Activated naive CD4-positive, alpha-beta T cell treated with anti-CD3 and anti-CD28 coated beads, Interleukin-2, amount 50 U/mL, for 24 hours (primary cell): Measurements from ENCODE around the gene NSD2.
"Not testable (repeated sequence)": the region's sequence is repeated elsewhere in the genome, so short reads cannot be mapped to it uniquely, and the experiment has no call there.

Source experiments
- H3K27ac Mint-ChIP-seq: one replicate; pipeline ENCODE4 v1.8.0; 2021; ENCODE audit warnings: mild to moderate bottlenecking, mixed read lengths
- H3K27me3 Mint-ChIP-seq: one replicate; pipeline ENCODE4 v1.8.0; 2021; ENCODE audit warnings: mixed read lengths
- H3K36me3 Mint-ChIP-seq: one replicate; pipeline ENCODE4 v1.8.0; 2021; ENCODE audit warnings: mixed read lengths
- H3K4me1 Mint-ChIP-seq: one replicate; pipeline ENCODE4 v1.8.0; 2021; ENCODE audit warnings: mixed read lengths
- H3K4me3 Mint-ChIP-seq: one replicate; pipeline ENCODE4 v1.8.0; 2021; ENCODE audit warnings: mild to moderate bottlenecking, mixed read lengths
- H3K9me3 Mint-ChIP-seq: one replicate; pipeline ENCODE4 v1.8.0; 2021; ENCODE audit warnings: mixed read lengths

Gene NSD2

DNA sequence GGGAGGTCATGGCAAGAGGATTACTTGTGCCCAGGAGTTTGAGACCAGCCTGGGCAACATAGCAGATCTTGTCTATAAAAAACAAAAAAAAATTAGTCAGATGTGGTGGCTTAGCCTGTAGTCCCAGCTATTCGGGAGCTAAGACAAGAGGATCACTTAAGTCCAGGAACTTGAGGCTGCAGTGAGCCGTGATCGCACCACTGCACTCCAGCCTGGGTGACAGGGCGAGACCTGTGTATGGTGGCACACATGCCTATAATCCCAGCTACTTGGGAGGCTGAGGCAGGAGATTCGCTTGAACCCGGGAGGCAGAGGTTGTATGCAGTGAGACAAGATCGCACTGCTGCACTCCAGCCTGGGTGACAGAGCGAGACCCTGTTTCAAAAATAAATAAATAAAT lies 35.4 kb upstream of the NSD2 start:
- not testable (repeated sequence) for H3K4me1 Mint-ChIP-seq, H3K9me3 Mint-ChIP-seq, H3K4me3 Mint-ChIP-seq, H3K27me3 Mint-ChIP-seq, H3K27ac Mint-ChIP-seq
- H3K36me3 Mint-ChIP-seq = peaks cover 15% of the 10 kb centered on the region

DNA sequence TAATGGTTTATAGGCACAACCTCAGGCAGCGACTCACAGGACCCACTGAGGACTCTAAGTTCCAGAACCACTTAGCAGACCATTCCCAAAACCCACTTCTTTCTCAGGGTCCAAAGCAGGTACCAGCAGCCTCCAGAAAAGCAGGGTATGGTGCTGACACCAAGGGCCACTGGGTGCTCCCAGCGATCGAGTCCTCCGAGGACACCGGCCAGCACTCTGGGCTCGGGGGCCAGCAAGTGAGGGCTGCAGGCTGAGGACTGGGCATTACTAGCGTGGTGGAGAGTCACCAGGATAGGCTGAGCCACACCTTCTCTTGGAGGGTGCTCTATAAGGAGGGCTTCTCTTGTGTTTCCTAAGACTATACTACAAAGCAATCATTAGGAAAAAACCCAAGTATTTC lies 34.5 kb upstream of the NSD2 start:
- Mint-ChIP-seq H3K4me1 (no peaks in the 10 kb centered on the region), H3K4me3 (no peak overlapping the region), H3K27me3 (no peaks in the 10 kb centered on the region), H3K9me3 (no peaks in the 10 kb centered on the region), H3K36me3 (peaks cover 13% of the 10 kb centered on the region), H3K27ac (no peak overlapping the region)

- Mint-ChIP-seq H3K4me1 (no peaks in the 10 kb centered on the region), H3K9me3 (no peaks in the 10 kb centered on the region), H3K36me3 (peaks cover 12% of the 10 kb centered on the region)
Observed at GRCh38 chr4:1837069-1837468, 34.1 kb upstream of the NSD2 start.

GRCh38 chr4:1839282-1839681 lies 31.9 kb upstream of the NSD2 start:
- Mint-ChIP-seq H3K9me3 (no peaks in the 10 kb centered on the region), H3K36me3 (peaks cover 10% of the 10 kb centered on the region), H3K27ac (no peak overlapping the region), H3K4me3 (no peak overlapping the region), H3K27me3 (no peaks in the 10 kb centered on the region), H3K4me1 (peaks cover 14% of the 10 kb centered on the region)

More at GRCh38 chr4:1837069-1837468, 34.1 kb upstream of the NSD2 start:
- H3K27ac Mint-ChIP-seq = no peak overlapping the region
- H3K4me3 Mint-ChIP-seq = no peak overlapping the region
- H3K27me3 Mint-ChIP-seq = no peaks in the 10 kb centered on the region

GRCh38 chr4:1841201-1841886 lies 29.8 kb upstream of the NSD2 start:
- no peak overlapping the region for H3K4me3 Mint-ChIP-seq
- no peak overlapping the region for H3K27ac Mint-ChIP-seq
- H3K4me1 Mint-ChIP-seq = peaks cover 14% of the 10 kb centered on the region
- no peaks in the 10 kb centered on the region for H3K9me3 Mint-ChIP-seq
- H3K27me3 Mint-ChIP-seq = no peaks in the 10 kb centered on the region
- H3K36me3 Mint-ChIP-seq = peaks cover 6% of the 10 kb centered on the region

DNA sequence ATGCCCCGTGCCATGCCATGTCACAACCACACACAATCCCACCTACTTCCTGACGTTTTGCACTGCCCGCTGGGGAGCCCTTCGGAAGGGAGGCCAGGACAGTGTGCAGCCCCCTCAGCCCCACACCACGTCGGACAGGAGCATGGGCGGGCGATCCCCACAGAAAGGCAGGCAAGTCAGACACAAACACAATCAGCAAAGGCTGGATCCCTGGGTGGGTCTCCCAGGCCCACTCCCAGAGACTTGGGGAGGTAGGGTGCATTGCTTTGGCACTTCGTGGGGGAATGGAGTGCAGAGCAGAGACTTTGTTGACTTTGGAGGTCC lies 29.3 kb upstream of the NSD2 start:
- no peak overlapping the region for H3K27ac Mint-ChIP-seq
- H3K27me3 Mint-ChIP-seq = no peaks in the 10 kb centered on the region
- peaks cover 7% of the 10 kb centered on the region for H3K36me3 Mint-ChIP-seq
- H3K4me1 Mint-ChIP-seq = peaks cover 14% of the 10 kb centered on the region
- H3K4me3 Mint-ChIP-seq = no peak overlapping the region
- no peaks in the 10 kb centered on the region for H3K9me3 Mint-ChIP-seq

DNA sequence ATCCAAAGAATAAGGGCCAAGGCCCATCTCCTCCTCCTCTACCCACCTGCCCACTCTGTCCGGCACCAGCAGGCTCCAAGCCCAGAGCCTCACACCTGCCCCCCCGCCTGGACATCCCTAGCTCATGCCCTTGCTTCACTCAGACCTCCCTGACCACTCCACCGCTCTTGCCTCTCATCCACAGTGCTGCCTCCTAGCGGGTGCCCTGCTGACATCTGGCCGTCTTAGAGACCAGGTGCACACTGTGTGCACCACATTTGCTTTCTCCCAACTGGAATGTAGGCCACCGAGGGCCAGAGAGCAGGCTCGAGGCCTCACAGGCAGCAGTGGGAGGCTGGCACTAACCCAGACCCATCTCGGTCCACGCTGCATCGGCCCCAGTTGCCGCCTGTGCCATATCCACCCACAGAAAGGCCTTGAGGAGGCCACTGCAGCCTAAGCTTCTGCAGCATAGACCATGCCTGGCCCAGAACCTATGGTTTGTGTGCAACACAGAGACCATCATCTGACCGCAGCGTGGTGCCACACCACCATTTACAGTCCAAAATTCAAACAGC lies 28.8 kb upstream of the NSD2 start:
- Mint-ChIP-seq H3K9me3 (no peaks in the 10 kb centered on the region), H3K4me3 (no peak overlapping the region), H3K27me3 (no peaks in the 10 kb centered on the region), H3K4me1 (peaks cover 14% of the 10 kb centered on the region), H3K27ac (no peak overlapping the region), H3K36me3 (peaks cover 9% of the 10 kb centered on the region)

DNA sequence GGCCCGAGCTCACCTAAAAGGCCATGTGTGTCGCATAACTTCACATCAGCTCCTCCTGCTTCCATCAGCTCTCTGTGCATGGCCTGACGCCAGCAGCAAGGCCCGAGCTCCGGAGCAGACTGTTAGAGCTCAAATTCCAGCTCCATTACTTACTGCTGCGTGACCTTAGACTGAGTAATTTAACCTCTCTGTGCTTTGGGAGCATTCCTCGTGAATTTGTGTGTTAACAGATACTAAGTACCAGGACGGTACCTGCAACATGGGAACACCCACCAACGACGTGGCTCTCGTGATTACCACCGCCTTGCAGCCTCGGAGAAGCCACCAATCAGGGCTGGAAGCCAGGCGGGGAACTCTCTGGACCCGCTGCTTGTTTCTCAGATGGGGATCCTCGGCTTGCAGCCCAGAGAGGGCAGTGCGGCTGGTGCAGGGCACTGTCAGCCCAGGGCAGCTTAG lies 28.2 kb upstream of the NSD2 start:
- Mint-ChIP-seq H3K27ac (no peak overlapping the region), H3K27me3 (no peaks in the 10 kb centered on the region), H3K36me3 (peaks cover 9% of the 10 kb centered on the region)

DNA sequence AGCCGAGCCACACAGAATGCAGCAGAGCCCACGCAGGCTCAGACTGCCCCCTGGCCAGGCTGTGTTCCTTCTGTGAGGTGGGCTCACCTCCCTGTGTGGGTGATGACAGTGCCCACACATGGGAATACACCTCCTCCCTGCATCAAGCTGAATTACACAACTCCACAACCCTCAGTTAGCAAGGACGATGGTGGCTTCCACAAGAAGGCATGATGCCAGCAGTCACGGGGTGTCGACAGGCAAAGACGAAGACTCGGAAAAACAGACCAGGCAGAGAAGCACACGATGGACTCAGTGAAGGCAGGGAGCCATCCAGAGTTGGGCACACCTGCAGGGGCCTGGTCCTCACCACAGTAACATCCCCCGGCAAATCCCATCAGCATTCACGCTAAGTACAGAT lies 27.3 kb upstream of the NSD2 start:
- Mint-ChIP-seq H3K9me3 (no peaks in the 10 kb centered on the region), H3K4me1 (peaks cover 14% of the 10 kb centered on the region), H3K27me3 (no peaks in the 10 kb centered on the region), H3K27ac (no peak overlapping the region), H3K4me3 (no peak overlapping the region), H3K36me3 (peaks cover 8% of the 10 kb centered on the region)

More for the DNA sequence above, 28.2 kb upstream of the NSD2 start:
- peaks cover 14% of the 10 kb centered on the region for H3K4me1 Mint-ChIP-seq
- no peaks in the 10 kb centered on the region for H3K9me3 Mint-ChIP-seq
- H3K4me3 Mint-ChIP-seq = no peak overlapping the region

- not testable (repeated sequence) for H3K36me3 Mint-ChIP-seq, H3K9me3 Mint-ChIP-seq, H3K27ac Mint-ChIP-seq, H3K27me3 Mint-ChIP-seq, H3K4me3 Mint-ChIP-seq
- peaks cover 14% of the 10 kb centered on the region for H3K4me1 Mint-ChIP-seq
Observed at GRCh38 chr4:1844618-1845017, 26.6 kb upstream of the NSD2 start.

DNA sequence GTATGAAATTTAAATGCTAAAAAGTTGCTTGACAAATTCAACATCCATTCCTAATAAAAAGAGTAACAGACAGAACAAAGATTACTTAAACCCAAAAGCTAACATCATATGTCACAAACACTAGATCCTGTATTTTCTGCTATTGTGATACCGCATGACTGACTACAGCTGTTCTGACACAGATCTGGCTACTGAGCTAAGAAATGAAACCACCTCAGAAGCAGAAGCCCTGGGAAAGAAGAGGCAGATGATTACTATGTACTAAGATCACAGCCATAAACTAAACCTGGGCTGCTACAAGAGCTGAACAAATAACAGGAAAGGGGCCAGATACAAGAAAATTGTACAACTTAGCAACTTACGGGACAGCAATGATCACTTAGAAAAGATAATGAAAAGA lies 24.6 kb upstream of the NSD2 start:
- H3K4me3 Mint-ChIP-seq = no peak overlapping the region
- no peaks in the 10 kb centered on the region for H3K9me3 Mint-ChIP-seq
- no peak overlapping the region for H3K27ac Mint-ChIP-seq

DNA sequence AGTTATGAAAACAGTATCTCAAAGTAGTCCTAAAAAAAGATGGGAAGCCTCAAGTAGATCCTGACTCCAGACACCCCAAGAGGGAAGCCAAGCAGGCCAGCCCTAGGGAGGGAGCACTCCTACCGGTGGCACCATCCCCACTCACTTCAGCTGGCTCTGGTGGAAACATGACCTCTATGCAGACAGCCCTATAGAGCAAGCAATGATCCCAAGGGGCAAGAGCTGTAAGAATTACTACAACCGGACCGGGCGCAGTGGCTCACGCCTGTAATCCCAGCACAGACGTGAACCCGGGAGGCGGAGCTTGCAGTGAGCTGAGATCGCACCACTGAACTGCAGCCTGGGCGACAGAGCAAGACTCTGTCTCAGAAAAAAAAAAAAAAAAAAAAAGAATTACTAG lies 20.9 kb upstream of the NSD2 start:
- Mint-ChIP-seq H3K27me3 (no peaks in the 10 kb centered on the region), H3K9me3 (no peaks in the 10 kb centered on the region), H3K4me3 (no peak overlapping the region), H3K36me3 (peaks cover 8% of the 10 kb centered on the region), H3K4me1 (peaks cover 37% of the 10 kb centered on the region), H3K27ac (no peak overlapping the region)

More for the DNA sequence above, 24.6 kb upstream of the NSD2 start:
- H3K4me1 Mint-ChIP-seq = peaks cover 26% of the 10 kb centered on the region
- peaks cover 4% of the 10 kb centered on the region for H3K36me3 Mint-ChIP-seq
- no peaks in the 10 kb centered on the region for H3K27me3 Mint-ChIP-seq

DNA sequence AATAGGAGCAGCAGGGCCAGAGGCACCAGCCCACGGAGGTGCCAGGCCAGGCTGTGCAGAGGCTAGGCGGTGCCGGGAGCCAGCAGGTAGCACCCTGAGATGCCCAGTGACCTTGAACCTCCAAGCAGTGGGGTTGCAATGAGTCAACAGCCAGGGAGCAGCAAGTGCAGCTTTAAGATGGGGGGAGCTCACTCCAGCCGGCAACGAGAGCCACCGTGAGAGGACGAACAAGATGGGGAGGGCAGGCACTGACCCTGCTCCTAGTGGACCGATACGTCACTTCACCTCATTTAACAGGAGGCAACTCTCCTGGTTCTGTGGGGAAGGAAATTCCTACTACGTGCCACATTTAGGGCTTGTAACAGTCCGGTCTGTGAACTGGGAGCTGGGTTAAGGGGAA lies 20.0 kb upstream of the NSD2 start:
- H3K27me3 Mint-ChIP-seq = no peaks in the 10 kb centered on the region
- H3K9me3 Mint-ChIP-seq = no peaks in the 10 kb centered on the region
- H3K4me3 Mint-ChIP-seq = no peak overlapping the region
- peaks cover 8% of the 10 kb centered on the region for H3K36me3 Mint-ChIP-seq
- H3K4me1 Mint-ChIP-seq = peaks cover 37% of the 10 kb centered on the region
- H3K27ac Mint-ChIP-seq = no peak overlapping the region

- Mint-ChIP-seq H3K27me3 (no peaks in the 10 kb centered on the region), H3K9me3 (no peaks in the 10 kb centered on the region), H3K4me3 (no peak overlapping the region), H3K27ac (peak overlapping the region; percentile 46), H3K36me3 (peaks cover 6% of the 10 kb centered on the region), H3K4me1 (peaks cover 37% of the 10 kb centered on the region)
Observed at GRCh38 chr4:1851575-1852410, 19.4 kb upstream of the NSD2 start.

DNA sequence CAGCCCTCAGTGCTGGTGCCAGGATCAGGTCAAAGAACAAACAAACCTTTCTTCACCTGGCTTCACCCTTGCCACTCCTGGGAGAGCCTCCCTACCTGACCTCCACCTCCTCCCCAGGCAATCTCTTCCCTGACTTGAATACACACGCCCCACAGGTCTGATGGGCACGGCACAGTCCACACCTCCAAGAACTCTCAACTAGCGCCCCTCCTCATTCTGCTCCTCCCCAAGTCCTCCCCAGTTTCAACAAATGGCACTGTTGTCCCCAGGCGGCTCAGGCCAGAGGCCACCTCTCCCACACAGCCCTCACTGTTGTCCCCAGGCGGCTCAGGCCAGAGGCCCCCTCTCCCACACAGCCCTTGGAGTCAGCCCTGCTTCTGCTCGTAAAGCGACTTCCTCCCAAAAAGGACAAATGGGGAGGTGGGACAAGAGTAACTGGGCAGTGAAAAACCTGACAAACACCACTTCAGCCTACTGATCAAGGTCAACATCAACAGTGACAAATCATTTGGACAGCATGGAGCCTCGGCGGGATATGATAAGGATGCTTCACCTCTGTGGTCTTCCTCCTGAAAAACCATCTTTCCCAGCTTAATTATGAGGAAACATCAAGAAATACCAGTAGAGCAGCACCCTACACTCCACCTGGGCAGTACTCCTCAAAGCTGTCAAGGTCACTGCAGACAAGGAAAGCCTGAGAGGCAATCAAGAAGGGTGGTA lies 18.1 kb upstream of the NSD2 start:
- peak overlapping the region; percentile 64 for H3K4me3 Mint-ChIP-seq
- peaks cover 45% of the 10 kb centered on the region for H3K4me1 Mint-ChIP-seq
- H3K36me3 Mint-ChIP-seq = peaks cover 5% of the 10 kb centered on the region
- H3K27ac Mint-ChIP-seq = peak overlapping the region; percentile 19
- no peaks in the 10 kb centered on the region for H3K9me3 Mint-ChIP-seq
- no peaks in the 10 kb centered on the region for H3K27me3 Mint-ChIP-seq

DNA sequence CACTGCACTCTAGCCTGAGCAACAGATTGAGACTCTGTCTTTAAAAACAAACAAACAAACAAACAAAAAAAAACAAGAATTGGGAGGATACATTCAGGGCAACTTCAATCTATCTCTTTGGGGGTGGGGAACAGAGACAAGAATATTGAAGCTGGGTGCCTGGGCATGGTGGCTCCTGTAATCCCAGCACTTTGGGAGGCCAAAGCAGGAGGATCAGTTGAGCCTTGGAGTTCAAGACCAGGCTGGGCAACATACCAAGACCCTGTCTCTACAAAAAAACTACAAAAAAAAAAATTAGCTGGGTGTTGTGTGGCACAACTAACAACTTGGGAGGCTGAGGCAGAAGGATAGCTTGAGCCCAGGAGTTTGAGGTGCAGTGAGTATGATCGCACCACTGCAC lies 16.4 kb upstream of the NSD2 start:
- peaks cover 45% of the 10 kb centered on the region for H3K4me1 Mint-ChIP-seq

More for the DNA sequence above, 16.4 kb upstream of the NSD2 start:
- H3K36me3 Mint-ChIP-seq = peaks cover 5% of the 10 kb centered on the region
- no peaks in the 10 kb centered on the region for H3K27me3 Mint-ChIP-seq
- H3K9me3 Mint-ChIP-seq = no peaks in the 10 kb centered on the region
- peak overlapping the region; percentile 82 for H3K27ac Mint-ChIP-seq
- H3K4me3 Mint-ChIP-seq = peak overlapping the region; percentile 88
